Endothelial cell (in vitro differentiated cells): ENCODE results near the gene SND1. TPM values are rescaled to one million over a fixed set of nuclear protein-coding genes. Genes with fewer than 3 reads are reported as not detected.

Source experiments
- DNase-seq: peaks from one replicate; pipeline ENCODE4 v3.0.0; 2021; ENCODE audit warnings: low spot score
- H3K27ac Mint-ChIP-seq: one replicate; pipeline ENCODE4 v1.8.0; 2021; ENCODE audit warnings: mixed read lengths, inconsistent platforms; ENCODE audit not compliant: unreplicated experiment
- H3K27me3 Mint-ChIP-seq: one replicate; pipeline ENCODE4 v1.8.0; 2021; ENCODE audit warnings: mild to moderate bottlenecking, moderate library complexity, mixed read lengths, inconsistent platforms; ENCODE audit not compliant: unreplicated experiment
- H3K36me3 Mint-ChIP-seq: one replicate; pipeline ENCODE4 v1.8.0; 2021; ENCODE audit warnings: mild to moderate bottlenecking, low read depth, mixed read lengths, inconsistent platforms; ENCODE audit not compliant: unreplicated experiment
- H3K4me1 Mint-ChIP-seq: one replicate; pipeline ENCODE4 v1.8.0; 2021; ENCODE audit warnings: mild to moderate bottlenecking, mixed read lengths, inconsistent platforms; ENCODE audit not compliant: unreplicated experiment
- H3K4me3 Mint-ChIP-seq: one replicate; pipeline ENCODE4 v1.8.0; 2021; ENCODE audit warnings: mild to moderate bottlenecking, mixed read lengths, inconsistent platforms; ENCODE audit not compliant: unreplicated experiment
- H3K9me3 Mint-ChIP-seq: one replicate; pipeline ENCODE4 v1.8.0; 2021; ENCODE audit warnings: mixed read lengths, inconsistent platforms; ENCODE audit not compliant: unreplicated experiment
- CTCF ChIP-seq: fragments of 200-600 bp; sonication (generic); IDR thresholded peaks from one replicate; pipeline ENCODE4 v1.5.0; 2021; ENCODE audit warnings: antibody characterized with exemption; ENCODE audit not compliant: unreplicated experiment
- total RNA-seq: library from RNA; stranded (reverse); fragmentation: NEBNext Ultra II Directional; extraction: Animal tissue kit (Norgen Biotek cat#: 25700); gene quantifications from one replicate; pipeline ENCODE4 v1.2.1, GENCODE V29; 2021; ENCODE audit not compliant: unreplicated experiment

Gene SND1
- total RNA-seq, 1 donor from 2014 or later = 375 TPM

DNA sequence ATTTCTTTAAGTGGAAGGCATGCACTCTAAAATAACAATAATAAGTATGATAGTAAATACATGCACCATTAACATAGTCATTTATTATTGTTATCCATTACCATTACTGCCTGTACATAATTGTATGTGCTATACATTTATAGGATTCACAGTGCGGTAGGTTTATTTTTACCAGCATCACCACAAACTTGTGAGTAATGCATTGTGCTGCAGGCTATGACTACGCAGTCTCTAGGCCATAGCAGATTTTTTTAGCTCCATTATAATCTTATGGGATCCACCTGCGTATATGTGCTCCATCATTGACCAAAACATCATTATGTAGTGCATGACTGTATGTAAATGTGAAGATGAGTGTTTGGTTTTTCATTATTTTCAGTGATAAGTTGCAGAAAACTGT, 219.2 kb downstream of the SND1 start:
- H3K9me3 Mint-ChIP-seq = no peaks in the 10 kb centered on the region
- peaks cover 37% of the 10 kb centered on the region for H3K4me1 Mint-ChIP-seq
- no peak overlapping the region for H3K27ac Mint-ChIP-seq
- DNase-seq = no peak
- H3K4me3 Mint-ChIP-seq = no peak overlapping the region
- no peak for TF ChIP-seq CTCF
- peaks cover 9% of the 10 kb centered on the region for H3K27me3 Mint-ChIP-seq
- H3K36me3 Mint-ChIP-seq = peaks cover 27% of the 10 kb centered on the region

DNA sequence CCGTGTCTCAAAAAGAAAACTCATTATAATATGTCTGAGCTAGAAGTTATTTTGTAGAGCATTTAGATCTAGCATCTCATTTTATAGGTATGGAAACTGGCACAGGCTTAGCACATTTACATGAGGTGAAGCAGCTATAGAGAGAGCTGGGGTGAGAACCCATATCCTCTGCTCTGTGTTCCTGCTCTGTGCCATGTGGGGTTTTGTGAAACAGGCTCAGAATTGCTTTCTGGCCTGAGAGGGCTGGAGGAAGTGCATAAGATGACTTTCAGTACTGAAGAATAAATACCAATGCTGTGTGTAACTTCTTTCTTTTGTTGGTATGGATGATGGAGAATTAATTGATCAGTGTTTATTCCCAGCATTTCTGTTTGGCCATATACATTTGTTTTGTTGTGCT, 220.1 kb downstream of the SND1 start:
- Mint-ChIP-seq H3K27ac (no peak overlapping the region), H3K27me3 (peaks cover 7% of the 10 kb centered on the region), H3K4me3 (no peak overlapping the region), H3K4me1 (peaks cover 29% of the 10 kb centered on the region), H3K36me3 (peaks cover 20% of the 10 kb centered on the region), H3K9me3 (no peaks in the 10 kb centered on the region)
- no peak for DNase-seq
- no peak for TF ChIP-seq CTCF

- H3K4me1 Mint-ChIP-seq = peaks cover 24% of the 10 kb centered on the region
- H3K9me3 Mint-ChIP-seq = no peaks in the 10 kb centered on the region
- no peak for DNase-seq
- TF ChIP-seq CTCF = no peak
- H3K4me3 Mint-ChIP-seq = no peak overlapping the region
- no peak overlapping the region for H3K27ac Mint-ChIP-seq
- H3K36me3 Mint-ChIP-seq = peaks cover 16% of the 10 kb centered on the region
- peaks cover 7% of the 10 kb centered on the region for H3K27me3 Mint-ChIP-seq
Observed at GRCh38 chr7:127873151-127873550, 221.2 kb downstream of the SND1 start.

DNA sequence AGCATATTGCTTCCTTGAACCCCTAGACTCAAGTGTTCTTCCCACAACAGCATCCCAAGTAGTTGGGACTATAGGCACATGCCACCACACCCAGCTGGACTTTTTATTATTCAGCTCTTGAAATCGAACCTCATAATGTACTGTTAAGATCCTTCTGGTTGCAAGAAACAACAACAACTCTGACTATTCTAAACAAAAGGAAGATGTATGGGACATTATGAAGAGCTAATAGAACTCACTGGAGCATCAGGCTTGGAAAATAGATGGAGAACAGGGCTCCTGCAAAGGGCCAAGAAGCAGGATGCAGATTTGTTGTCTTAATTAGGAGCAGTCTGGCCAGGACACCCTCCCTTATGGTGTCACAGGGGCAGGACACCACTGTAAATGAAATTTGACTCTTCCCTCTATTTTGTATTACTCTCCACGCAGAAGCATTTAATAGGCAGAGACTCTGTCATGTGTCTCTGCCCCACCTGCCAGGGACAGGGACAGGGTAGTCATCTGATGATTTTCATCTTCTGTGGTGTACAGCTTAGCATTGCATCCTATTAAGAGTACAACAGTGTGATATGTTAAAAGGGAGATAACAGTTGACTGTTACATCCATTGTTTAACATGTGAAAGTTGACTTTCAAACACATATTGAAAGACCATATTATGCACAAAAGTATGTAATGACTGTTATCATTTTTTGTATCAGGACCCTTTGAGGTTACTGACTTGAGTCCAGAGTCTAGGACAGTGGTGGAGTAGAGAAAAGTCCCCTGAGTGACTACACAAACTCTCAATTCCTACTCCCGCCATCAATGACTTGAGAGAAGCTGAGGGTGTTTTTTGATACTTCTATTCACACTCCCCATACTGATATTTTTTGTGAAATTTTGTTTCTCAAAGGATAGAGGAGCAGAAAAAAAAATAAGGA, 222.0 kb downstream of the SND1 start:
- Mint-ChIP-seq H3K27ac (peak overlapping the region; percentile 50), H3K27me3 (peaks cover 7% of the 10 kb centered on the region), H3K36me3 (peaks cover 12% of the 10 kb centered on the region), H3K4me1 (peaks cover 24% of the 10 kb centered on the region), H3K9me3 (no peaks in the 10 kb centered on the region), H3K4me3 (no peak overlapping the region)
- no peak for TF ChIP-seq CTCF
- DNase-seq = no peak

- Mint-ChIP-seq H3K4me3 (no peak overlapping the region), H3K27me3 (peaks cover 7% of the 10 kb centered on the region), H3K4me1 (peaks cover 24% of the 10 kb centered on the region), H3K27ac (peak overlapping the region; percentile 50), H3K9me3 (no peaks in the 10 kb centered on the region), H3K36me3 (peaks cover 3% of the 10 kb centered on the region)
- no peak for TF ChIP-seq CTCF
- no peak for DNase-seq
Observed at GRCh38 chr7:127874951-127875608, 223.1 kb downstream of the SND1 start.
